HG03378 (cell line): ENCODE data around the gene SLC46A3.
"Not testable (repeated sequence)": the region's sequence is repeated elsewhere in the genome, so short reads cannot be mapped to it uniquely, and the experiment has no call there.

ENCODE experiments used
- ATAC-seq: cut with Tn5 transposase; IDR thresholded peaks from one replicate; pipeline ENCODE4 v1.9.1; 2021; ENCODE audit warnings: mild to moderate bottlenecking, moderate library complexity; ENCODE audit not compliant: unreplicated experiment

SLC46A3 gene

GRCh38 chr13:28730762-28731161 is 12.0 kb upstream of the SLC46A3 start:
- ATAC-seq: no peak

DNA sequence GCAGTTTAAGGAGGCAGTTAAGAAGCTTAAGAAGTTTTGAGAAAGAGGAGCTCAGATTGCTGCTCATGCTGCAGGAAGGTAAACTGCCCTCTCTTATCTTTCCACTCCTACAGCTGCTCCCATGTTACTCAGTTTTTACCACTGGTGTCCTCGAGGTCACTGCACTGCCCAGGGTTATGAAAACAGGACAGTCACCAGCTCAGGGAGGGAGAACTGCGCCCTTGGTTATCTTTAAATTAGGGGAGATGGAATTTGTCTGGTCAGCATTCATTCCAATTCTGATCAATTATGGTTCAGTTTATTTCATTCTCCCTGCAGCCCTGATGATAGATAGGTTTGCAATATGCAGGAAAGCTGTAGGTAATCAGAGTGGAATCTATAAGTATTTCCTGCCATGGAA is 10.8 kb upstream of the SLC46A3 start:
- ATAC-seq: no peak

DNA sequence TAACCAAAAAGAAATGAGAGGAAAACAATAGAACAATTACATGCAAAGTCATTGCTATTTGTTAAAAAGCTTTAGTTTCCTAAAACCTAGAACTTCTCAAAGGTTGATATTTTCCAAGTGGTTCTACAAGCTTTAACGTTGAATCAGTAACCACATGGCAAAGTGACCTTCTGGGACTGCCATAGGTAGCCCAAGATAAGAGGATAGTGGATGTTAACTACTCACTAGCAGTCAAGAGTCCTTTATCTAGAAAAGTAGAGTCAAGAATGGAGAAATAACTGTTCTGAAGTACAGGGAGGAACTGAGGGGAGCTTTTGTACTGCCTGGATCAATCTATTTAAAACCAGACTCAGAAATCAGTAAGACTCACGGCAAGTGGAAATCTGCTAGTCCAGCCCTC is 9.9 kb upstream of the SLC46A3 start:
- no peak for ATAC-seq

DNA sequence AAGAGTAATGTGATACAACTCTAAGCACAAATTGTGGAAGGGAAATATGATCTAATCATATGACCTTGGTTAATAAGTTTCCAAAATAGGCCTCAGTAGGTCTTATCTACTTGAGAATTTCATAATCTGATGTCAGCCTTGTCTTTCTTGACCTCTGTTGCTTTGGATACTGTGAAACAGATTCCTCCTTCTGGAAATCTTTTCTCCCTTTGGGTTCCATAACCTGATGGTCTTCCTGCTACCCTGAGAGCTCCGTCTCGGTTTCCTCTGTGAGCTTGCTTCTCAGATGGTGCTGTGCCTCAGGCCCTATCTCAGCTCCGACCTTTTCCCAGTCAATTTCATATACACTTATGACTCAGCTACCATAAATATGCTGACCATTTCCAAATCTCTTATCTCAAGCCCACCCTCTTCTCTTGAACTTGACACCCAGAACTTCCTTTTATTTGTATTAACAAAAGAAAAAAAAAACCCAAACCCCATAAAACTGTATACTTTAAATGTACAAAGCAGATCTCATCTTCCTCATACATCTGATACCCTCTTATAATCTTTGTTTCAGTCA is 6.4 kb upstream of the SLC46A3 start:
- ATAC-seq: no peak

GRCh38 chr13:28723806-28724205 is 5.0 kb upstream of the SLC46A3 start:
- ATAC-seq: no peak

GRCh38 chr13:28719227-28720055 is 671 bp upstream of the SLC46A3 start:
- ATAC-seq: no peak

DNA sequence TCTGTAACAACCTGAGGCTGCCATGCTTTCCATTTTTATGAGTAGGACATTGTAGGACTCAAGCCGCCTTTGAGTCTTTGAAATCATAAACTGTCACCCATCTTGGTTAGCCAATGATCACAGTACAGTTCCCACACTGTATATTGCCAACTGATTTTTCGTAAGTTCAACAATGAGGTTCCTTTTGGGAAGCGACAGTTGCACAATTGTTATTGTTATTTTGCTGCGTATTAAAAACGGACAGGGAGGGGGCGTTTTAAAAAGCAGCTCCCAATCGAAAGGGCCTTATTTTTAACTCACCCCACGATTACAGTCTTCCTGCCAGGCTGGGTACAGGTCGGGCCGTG is 601 bp downstream of the SLC46A3 start:
- peak; percentile 3 for ATAC-seq

GRCh38 chr13:28717170-28717569 is 1.6 kb downstream of the SLC46A3 start:
- ATAC-seq: no peak

- no peak for ATAC-seq
Observed at GRCh38 chr13:28716511-28716910, 2.3 kb downstream of the SLC46A3 start.

GRCh38 chr13:28714651-28715050 is 4.1 kb downstream of the SLC46A3 start:
- ATAC-seq: no peak

DNA sequence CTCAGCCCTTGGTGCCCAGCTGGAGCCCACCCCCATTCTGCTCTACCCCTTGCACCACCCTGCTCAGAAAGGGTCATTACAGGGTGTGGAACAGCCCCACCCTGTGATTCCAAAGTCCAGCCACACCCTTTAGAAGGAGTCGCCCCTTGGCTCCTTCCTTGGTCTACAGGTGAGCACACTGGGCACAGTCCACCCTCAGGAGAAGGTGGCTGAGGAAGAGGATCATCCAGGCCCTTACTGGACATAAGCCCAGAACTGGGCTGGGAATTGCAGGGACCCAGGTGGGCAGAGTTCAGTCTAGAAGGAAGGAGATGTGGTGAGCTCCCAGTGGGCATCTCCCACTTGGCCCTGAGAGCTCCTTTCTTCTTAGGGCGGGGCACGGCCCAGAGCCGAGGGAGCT is 8.6 kb downstream of the SLC46A3 start:
- ATAC-seq: no peak

- ATAC-seq: peak; percentile 98
Observed at GRCh38 chr13:28707629-28708427, 10.9 kb downstream of the SLC46A3 start.

DNA sequence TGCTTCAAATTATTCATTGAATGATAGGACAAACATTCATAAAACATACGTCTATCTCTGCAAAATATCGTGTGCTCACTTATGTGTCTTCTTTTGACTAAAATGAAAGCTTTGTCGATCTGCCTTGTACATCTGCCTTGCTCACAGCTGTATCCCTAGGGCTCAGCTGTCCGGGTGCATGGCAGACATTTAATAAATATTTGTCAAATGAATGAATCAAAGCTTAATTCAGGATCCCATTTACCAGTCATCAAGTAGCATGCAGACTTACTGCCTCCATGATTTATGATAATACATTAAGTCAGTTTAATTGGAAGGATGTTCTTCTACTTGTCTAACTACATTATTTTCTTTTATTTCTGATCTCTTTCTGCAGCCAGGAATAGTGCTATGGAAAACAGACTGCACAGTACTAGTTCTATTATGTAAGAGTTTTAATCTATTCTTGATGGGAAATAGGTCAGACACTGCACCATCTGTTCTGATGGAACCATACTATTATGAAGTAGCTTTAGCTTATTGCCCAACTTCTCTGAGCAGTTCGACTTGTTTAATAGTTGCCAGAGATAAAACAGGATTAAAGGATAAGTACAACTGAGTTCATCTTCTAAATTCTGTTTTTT is 13.2 kb downstream of the SLC46A3 start:
- ATAC-seq: no peak

- ATAC-seq: no peak
Observed at GRCh38 chr13:28704919-28705318, 13.9 kb downstream of the SLC46A3 start.

DNA sequence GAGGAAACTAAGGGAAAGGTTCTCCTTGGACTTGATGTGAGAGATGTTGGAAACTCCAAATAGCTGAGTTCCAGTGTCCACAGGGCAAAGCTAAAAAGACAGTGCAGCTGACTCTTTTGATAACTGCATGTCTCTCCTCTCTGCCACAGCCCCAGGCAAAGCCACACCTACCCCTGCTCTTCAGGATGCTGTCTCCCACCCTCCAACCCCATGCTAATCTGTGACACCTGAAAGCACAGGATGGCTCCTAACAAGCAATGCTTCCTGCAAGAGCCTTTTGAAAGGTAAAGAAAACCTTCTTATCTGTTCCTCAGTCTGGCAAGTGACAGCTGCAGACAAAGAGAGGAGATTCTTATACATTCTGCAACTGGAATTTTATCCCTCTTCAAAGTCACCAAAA is 14.5 kb downstream of the SLC46A3 start:
- no peak for ATAC-seq

GRCh38 chr13:28699246-28699645 is 19.5 kb downstream of the SLC46A3 start:
- ATAC-seq: no peak

GRCh38 chr13:28697441-28697840 is 21.3 kb downstream of the SLC46A3 start:
- no peak for ATAC-seq

DNA sequence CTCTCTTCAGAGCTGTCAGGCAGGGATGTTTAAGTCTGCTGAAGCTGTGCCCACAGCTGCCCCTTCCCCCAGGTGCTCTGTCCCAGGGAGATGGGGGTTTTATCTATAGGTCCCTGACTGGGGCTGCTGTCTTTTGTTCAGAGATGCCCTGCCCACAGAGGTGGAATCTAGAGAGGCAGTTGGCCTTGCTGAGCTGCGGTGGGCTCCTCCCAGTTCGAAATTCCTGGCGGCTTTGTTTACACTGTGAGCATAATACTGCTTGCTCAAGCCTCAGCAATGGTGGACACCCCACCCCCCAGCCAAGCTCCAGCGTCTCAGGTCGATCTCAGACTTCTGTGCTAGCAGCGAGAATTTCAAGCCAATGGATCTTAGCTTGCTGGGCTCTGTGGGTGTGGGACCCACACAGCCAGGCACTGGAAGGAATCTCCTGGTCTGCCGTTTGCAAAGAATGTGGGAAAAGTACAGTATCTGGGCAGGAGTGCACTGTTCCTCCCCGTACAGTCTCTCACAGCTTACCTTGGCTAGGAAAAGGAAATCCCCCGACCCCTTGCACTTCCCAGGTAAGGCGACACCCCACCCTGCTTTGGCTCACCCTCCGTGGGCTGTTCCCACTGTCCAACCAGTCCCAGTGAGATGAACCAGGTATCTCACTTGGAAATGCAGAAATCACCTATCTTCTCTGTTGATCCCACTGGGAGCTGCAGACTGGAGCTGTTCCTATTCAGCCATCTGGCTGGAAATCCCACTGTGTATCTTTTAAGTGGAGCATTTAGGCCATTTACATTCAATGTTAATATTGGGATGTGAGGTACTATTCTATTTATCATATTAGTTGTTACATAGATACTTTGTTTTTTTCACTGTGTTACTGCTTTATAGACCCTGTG is 24.9 kb downstream of the SLC46A3 start:
- ATAC-seq: not testable (repeated sequence)

DNA sequence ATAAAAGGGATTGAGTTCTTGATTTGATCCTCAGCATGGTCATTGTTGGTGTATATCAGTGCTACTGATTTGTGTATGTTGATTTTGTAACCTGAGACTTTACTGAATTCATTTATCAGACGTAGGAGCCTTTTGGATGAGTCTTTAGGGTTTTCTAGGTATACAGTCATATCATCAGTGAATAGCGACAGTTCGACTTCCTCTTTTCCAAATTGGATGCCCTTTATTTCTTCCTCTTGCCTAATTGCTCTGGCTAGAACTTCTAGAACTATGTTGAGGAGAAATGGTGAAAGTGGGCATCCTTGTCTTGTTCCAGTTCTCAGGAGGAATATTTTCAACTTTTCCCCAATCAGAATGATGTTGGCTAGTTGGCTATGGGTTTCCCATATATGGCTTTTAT is 32.9 kb downstream of the SLC46A3 start:
- no peak for ATAC-seq

GRCh38 chr13:28685114-28685513 is 33.7 kb downstream of the SLC46A3 start:
- no peak for ATAC-seq

DNA sequence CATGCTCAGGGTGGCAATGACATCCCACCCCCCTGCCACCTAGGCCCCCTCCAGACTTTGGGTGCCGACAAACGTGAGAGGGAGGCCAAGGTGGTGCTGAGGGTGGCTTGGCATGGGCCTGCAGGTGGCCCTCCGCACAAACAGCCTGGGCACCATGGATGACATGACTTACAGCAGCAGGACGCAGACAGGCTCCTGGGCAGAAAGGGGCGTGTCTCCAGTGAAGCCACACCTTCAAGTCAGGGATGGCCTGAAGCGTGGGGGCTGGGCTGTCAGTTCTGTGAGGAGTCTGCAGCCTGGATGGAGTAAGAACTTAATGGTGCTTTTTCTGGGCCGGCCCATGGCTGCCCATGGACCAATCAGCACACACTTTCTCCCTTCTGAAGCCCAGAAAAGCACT is 34.5 kb downstream of the SLC46A3 start:
- ATAC-seq: no peak
